HL-60/S4 treated with phorbol 12-myristate 13-acetate at 8.2 ng/mL for 4 days and 3 days (cell line): Measurements from ENCODE around the gene RASSF5.

ENCODE experiments used
- in situ Hi-C: fragments of 300-500 bp; cut with MboI; formaldehyde crosslinking; loops from 2 replicates; pipeline ENCODE4 v1.15.0; 2022; ENCODE audit warnings: low sequenced_read_pairs

Gene RASSF5

GRCh38 chr1:206583707-206584648 lies 76.6 kb downstream of the RASSF5 start:
- in situ Hi-C loops, result loop anchor here (5.0 kb wide), 1 partner anchor 102 kb away; no protein-coding TSS in a partner anchor

GRCh38 chr1:206584683-206585082 lies 77.4 kb downstream of the RASSF5 start:
- in situ Hi-C loops, result loop anchor here (5.0 kb wide), 1 partner anchor 102 kb away; no protein-coding TSS in a partner anchor

DNA sequence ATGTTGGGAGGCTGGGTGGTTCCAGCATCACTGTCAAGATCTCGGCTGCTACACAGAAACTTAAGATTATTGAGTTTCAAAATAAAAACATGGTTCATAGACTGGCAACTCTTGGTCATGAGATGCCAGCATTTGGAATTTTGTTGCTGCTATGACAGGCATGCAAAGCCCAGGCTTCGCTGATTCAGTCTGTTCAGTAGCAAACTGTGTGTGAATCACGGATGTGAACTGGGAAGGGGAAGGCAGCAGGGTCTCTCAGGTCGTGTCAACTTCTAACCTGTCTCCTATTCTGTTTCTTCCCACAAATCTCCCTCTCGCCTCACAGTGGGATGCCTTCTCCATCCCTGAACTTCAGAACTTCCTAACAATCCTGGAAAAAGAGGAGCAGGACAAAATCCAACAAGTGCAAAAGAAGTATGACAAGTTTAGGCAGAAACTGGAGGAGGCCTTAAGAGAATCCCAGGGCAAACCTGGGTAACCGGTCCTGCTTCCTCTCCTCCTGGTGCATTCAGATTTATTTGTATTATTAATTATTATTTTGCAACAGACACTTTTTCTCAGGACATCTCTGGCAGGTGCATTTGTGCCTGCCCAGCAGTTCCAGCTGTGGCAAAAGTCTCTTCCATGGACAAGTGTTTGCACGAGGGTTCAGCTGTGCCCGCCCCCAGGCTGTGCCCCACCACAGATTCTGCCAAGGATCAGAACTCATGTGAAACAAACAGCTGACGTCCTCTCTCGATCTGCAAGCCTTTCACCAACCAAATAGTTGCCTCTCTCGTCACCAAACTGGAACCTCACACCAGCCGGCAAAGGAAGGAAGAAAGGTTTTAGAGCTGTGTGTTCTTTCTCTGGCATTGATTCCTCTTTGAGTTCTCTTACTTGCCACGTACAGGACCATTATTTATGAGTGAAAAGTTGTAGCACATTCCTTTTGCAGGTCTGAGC lies 79.4 kb downstream of the RASSF5 start:
- in situ Hi-C loops, result no loop called here

GRCh38 chr1:206587904-206588303 lies 80.6 kb downstream of the RASSF5 start:
- in situ Hi-C loops, result no loop called here

DNA sequence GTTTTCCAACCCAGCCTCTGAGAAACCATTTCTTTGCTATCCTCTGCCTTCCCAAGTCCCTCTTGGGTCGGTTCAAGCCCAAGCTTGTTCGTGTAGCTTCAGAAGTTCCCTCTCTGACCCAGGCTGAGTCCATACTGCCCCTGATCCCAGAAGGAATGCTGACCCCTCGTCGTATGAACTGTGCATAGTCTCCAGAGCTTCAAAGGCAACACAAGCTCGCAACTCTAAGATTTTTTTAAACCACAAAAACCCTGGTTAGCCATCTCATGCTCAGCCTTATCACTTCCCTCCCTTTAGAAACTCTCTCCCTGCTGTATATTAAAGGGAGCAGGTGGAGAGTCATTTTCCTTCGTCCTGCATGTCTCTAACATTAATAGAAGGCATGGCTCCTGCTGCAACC lies 81.2 kb downstream of the RASSF5 start:
- in situ Hi-C loops, result no loop called here

DNA sequence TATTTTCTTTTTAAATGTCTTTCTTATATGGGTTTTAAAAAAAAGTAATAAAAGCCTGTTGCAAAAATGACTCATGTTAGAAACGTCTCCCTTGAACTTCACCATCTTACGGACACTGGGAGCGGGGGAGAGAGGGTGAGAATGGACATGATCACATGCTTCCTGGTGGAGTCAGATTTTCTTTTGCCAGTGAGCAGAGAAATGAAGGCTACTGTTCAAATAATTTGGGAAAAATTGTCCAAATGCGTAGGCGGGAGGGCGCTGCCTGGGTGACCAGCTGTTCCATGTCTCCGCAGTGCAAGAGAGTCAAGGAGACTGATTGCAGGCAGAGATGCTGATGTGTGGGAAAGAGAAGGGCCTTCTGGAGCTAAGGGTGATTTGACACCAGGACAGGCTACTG lies 81.9 kb downstream of the RASSF5 start:
- in situ Hi-C loops, result no loop called here

- in situ Hi-C loops, result no loop called here
These were observed 82.9 kb downstream of the RASSF5 start for GRCh38 chr1:206590025-206590758.

GRCh38 chr1:206591226-206591625 lies 83.9 kb downstream of the RASSF5 start:
- in situ Hi-C loops, result no loop called here

GRCh38 chr1:206591696-206592095 lies 84.4 kb downstream of the RASSF5 start:
- in situ Hi-C loops, result no loop called here

DNA sequence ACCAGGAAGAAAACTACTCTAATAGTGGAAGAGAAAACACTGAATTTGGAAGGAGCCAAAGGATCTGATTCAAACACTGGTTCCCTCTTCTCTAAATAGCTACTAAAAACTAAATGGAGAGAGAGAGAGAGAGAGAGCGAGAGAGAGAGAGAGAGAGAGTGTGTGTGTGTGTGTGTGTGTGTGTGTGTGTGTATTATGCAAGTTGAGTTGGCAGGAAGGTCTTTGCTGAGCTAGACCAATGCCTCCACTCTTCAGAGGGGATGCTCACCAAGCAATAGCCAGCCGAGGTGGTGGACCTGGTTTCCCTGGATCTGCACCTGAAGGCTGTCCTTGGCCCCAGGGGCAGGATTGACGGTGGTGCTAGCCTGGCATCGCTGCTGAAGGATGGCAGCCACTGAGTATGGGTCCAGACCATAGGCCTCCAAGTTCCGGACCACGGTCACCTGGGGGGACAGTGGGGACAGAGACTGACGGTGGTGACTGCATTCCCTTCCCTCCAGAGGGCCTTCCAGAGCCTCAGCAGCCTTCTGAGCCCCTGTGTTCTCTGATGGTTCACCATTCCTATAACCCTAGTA lies 86.1 kb downstream of the RASSF5 start:
- in situ Hi-C loops, result no loop called here

- in situ Hi-C loops, result no loop called here
These were observed 88.4 kb downstream of the RASSF5 start for GRCh38 chr1:206595581-206596318.

GRCh38 chr1:206596319-206596666 lies 89.0 kb downstream of the RASSF5 start:
- in situ Hi-C loops, result no loop called here

GRCh38 chr1:206600527-206600926 lies 93.2 kb downstream of the RASSF5 start:
- in situ Hi-C loops, result no loop called here

- in situ Hi-C loops, result no loop called here
These were observed 97.5 kb downstream of the RASSF5 start for GRCh38 chr1:206604861-206605260.

DNA sequence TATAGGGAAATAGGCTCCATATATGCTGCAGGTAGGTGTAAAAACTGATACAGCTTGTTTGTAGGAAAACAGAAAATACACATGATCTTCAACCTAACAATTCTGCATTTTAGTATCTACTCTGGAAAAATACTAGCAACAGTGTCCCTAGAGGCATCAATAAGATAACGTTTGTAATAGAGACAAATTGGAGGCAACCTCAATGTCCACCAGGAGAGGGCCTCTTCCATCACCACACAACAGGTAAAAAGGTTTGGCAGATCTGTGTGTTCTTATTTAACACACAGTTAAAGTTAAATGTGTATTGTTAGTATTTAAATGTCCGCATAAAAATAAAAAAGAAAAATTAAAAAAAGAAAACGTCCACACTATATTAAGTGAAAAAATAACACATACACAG lies 99.5 kb downstream of the RASSF5 start:
- in situ Hi-C loops, result no loop called here

DNA sequence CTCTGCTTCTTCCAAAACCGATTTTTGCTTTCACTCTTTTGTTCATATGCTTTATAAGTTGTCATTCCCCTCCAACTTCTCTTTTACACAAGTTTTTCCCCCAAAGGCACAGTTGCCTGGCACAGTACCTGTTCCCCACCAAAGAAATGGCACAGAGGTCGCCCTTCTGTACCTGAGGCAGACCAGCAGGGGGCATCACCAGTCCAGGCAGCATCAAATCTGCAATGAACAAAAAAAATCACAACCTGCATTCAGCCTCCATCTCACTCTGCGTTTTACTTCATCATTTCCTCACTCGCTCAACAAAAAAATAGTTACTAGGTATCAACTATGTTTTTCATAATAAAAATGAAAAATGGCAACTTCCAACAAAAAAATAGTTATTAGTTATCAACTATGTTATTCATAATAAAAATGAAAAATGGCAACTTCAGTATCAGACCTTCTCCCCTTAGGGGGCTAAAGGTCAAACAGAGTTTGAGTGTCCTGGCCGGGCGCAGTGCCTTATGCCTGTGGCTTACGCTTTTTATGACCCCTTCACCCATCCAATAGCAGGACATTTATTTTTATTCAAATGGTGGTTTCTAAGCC lies 100.9 kb downstream of the RASSF5 start:
- in situ Hi-C loops, result no loop called here

DNA sequence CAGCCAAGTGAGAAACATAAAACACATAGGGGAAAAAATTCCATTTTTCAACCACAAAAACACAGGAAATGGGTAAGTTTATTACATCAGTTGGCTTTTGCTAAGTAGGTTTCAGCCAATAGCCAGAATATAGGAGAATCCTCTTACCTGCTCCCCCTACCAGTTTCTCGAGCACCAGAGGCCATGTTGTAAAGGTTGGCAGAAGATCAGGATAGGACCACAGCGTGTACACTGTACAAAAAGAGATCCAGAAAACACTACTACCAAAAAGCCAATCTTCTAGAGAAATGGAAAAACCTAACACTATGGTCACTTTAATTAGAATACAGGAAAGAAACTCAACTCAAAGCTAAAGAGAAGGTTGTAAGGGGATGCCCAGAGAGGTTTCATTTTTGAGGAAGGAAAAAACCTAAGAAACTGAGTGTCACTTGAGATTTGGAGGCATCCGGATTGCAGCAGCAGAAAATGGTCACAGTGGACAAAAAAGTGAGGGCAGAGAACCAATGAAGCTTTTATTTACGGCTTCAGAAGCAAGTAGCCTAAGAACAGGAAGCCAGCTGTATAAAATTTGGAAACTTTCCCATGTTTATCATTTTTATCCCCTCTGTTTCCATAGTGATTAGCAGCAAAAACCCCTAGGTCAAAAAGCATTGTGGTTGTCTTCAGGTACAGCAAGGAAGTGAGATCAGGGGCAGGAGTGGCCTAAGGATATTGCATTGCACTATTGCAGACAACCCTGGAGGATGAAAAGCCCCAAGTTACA lies 102.1 kb downstream of the RASSF5 start:
- in situ Hi-C loops, result no loop called here

DNA sequence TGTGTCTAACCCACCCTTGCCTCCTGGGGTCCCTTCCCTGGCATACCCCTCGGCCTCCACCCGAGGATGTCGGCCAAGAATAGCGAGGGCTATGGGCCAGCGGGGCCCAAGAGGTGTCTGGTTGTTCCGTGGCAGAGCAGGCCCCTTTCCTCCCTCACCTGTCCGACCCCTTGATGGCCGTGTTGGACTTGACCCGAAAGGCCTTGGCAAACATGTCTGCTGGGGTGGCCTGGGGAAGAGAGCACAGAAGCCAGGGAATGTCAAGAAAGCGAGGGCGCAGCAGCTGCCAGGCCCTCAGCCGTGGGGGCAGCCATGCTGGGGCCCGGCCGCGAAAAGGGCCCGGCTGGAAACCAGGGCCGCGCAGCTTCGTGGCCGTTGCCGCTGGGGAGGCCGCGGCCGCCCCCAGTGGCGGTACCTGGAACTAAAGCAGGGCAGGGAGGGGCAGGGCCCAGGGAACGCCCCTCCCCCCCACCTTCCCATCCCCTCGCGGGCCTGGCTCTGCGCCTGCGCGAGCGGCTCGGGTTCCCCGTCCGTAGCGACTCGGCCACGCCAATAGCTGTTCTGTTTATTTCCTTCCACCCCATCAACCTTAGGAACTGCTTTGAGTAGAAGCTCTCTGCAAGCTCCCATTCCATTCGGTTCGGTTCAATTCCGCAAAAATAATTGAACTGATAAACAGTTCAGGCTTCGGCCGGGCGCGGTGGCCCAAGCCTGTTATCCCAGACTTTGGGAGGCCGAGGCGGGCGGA lies 105.0 kb downstream of the RASSF5 start, which contains the start of gene EIF2D:
Gene EIF2D, minus strand, starts transcription at position 337 of the 748 bp plus-strand sequence. Its CDS starts 123 bp downstream, at position 214.
- in situ Hi-C loops, result no loop called here
